MM.1S (cell line): Measurements from ENCODE around the gene GLB1L2.

ENCODE experiments used
- DNase-seq: peaks from one replicate; pipeline ENCODE4 v3.0.0-alpha.2; 2015
- H2AFZ ChIP-seq: fragments of 300-600 bp; sonication (generic); 2 replicates; pipeline ENCODE4 v1.6.0; 2016; ENCODE audit warnings: antibody characterized with exemption, low read length
- H3F3A ChIP-seq: fragments of 300-600 bp; sonication (generic); 2 replicates; pipeline ENCODE4 v1.6.1; 2016; ENCODE audit warnings: mild to moderate bottlenecking, antibody characterized with exemption, low read length, moderate library complexity, mixed read lengths; ENCODE audit not compliant: insufficient read depth
- H3K27ac ChIP-seq: fragments of 300-600 bp; sonication (generic); 2 replicates; pipeline ENCODE4 v1.5.1; 2016; ENCODE audit warnings: mild to moderate bottlenecking, low read length
- H3K27me3 ChIP-seq: fragments of 300-600 bp; sonication (generic); replicated peaks from 2 replicates; pipeline ENCODE4 v1.6.0; 2016; ENCODE audit warnings: low read length; ENCODE audit not compliant: insufficient read depth
- H3K36me3 ChIP-seq: fragments of 300-600 bp; sonication (generic); replicated peaks from 2 replicates; pipeline ENCODE4 v1.6.1; 2016; ENCODE audit warnings: mild to moderate bottlenecking, low read length, mixed read lengths; ENCODE audit not compliant: insufficient read depth
- H3K4me1 ChIP-seq: fragments of 300-600 bp; sonication (generic); 2 replicates; pipeline ENCODE4 v1.6.1; 2016; ENCODE audit warnings: low read length, mixed read lengths
- H3K4me2 ChIP-seq: fragments of 300-600 bp; sonication (generic); 2 replicates; pipeline ENCODE4 v1.6.0; 2016; ENCODE audit warnings: low read depth, low read length
- H3K4me3 ChIP-seq: fragments of 300-600 bp; sonication (generic); 2 replicates; pipeline ENCODE4 v1.5.1; 2016; ENCODE audit warnings: low read length, mixed read lengths
- H3K79me2 ChIP-seq: fragments of 300-600 bp; sonication (generic); 2 replicates; pipeline ENCODE4 v1.6.1; 2016; ENCODE audit warnings: mixed run types, low read length, mixed read lengths
- H3K9ac ChIP-seq: fragments of 300-600 bp; sonication (generic); 2 replicates; pipeline ENCODE4 v1.6.1; 2016; ENCODE audit warnings: low read length, mixed read lengths
- H3K9me2 ChIP-seq: fragments of 300-600 bp; sonication (generic); replicated peaks from 2 replicates; pipeline ENCODE4 v1.6.1; 2016; ENCODE audit warnings: mild to moderate bottlenecking, low read length, mixed read lengths; ENCODE audit not compliant: insufficient read depth
- H3K9me3 ChIP-seq: fragments of 300-600 bp; sonication (generic); replicated peaks from 2 replicates; pipeline ENCODE4 v1.6.1; 2016; ENCODE audit warnings: mild to moderate bottlenecking, low read length, mixed read lengths; ENCODE audit not compliant: insufficient read depth
- H4K20me1 ChIP-seq: fragments of 300-600 bp; sonication (generic); 2 replicates; pipeline ENCODE4 v1.6.1; 2016; ENCODE audit warnings: mild to moderate bottlenecking, low read length, moderate library complexity, mixed read lengths; ENCODE audit not compliant: insufficient read depth
- CTCF ChIP-seq: fragments of 300-600 bp; sonication (generic); IDR thresholded peaks from 2 replicates; pipeline ENCODE4 v1.5.1; 2016; ENCODE audit warnings: antibody characterized with exemption, low read length, mixed read lengths
- EZH2 ChIP-seq: fragments of 300-600 bp; sonication (generic); optimal IDR thresholded peaks from 2 replicates; pipeline ENCODE3; 2017; ENCODE audit warnings: low read depth, mild to moderate bottlenecking, antibody characterized with exemption, low read length, mixed read lengths
- EZH2phosphoT487 ChIP-seq: fragments of 300-600 bp; sonication (generic); IDR thresholded peaks from 2 replicates; pipeline ENCODE4 v1.6.1; 2018; ENCODE audit warnings: antibody characterized with exemption, low read length

The GLB1L2 gene

GRCh38 chr11:134333312-134333711 is 1.5 kb downstream of the GLB1L2 start:
- H3K36me3 ChIP-seq: no peaks in the 10 kb centered on the region
- H3K4me2 ChIP-seq: no peak overlapping the region
- H3K4me1 ChIP-seq: no peaks in the 10 kb centered on the region
- TF ChIP-seq EZH2phosphoT487 (no peak), CTCF (no peak), EZH2 (no peak)
- H3F3A ChIP-seq: no peaks in the 10 kb centered on the region
- H3K4me3 ChIP-seq: no peak overlapping the region
- DNase-seq: no peak
- no peaks in the 10 kb centered on the region for H3K27me3 ChIP-seq
- H4K20me1 ChIP-seq: no peaks in the 10 kb centered on the region
- no peaks in the 10 kb centered on the region for H3K9me3 ChIP-seq
- H3K27ac ChIP-seq: no peak overlapping the region
- H2AFZ ChIP-seq: no peak overlapping the region
- H3K9ac ChIP-seq: no peak overlapping the region
- H3K79me2 ChIP-seq: no peaks in the 10 kb centered on the region
- H3K9me2 ChIP-seq: no peaks in the 10 kb centered on the region

- no peaks in the 10 kb centered on the region for H3K9me2 ChIP-seq
- H2AFZ ChIP-seq: no peak overlapping the region
- H3K27ac ChIP-seq: no peak overlapping the region
- H3K9me3 ChIP-seq: no peaks in the 10 kb centered on the region
- H3K4me1 ChIP-seq: no peaks in the 10 kb centered on the region
- no peak overlapping the region for H3K9ac ChIP-seq
- no peaks in the 10 kb centered on the region for H4K20me1 ChIP-seq
- H3K27me3 ChIP-seq: no peaks in the 10 kb centered on the region
- DNase-seq: no peak
- no peaks in the 10 kb centered on the region for H3K79me2 ChIP-seq
- H3K4me3 ChIP-seq: no peak overlapping the region
- H3K36me3 ChIP-seq: no peaks in the 10 kb centered on the region
- H3K4me2 ChIP-seq: no peak overlapping the region
- no peaks in the 10 kb centered on the region for H3F3A ChIP-seq
- TF ChIP-seq CTCF: no peak
Measured at GRCh38 chr11:134333946-134334345, 2.2 kb downstream of the GLB1L2 start.

- H2AFZ ChIP-seq: no peak overlapping the region
- no peaks in the 10 kb centered on the region for H3K9me2 ChIP-seq
- H3K79me2 ChIP-seq: no peaks in the 10 kb centered on the region
- no peaks in the 10 kb centered on the region for H3F3A ChIP-seq
- no peak overlapping the region for H3K27ac ChIP-seq
- no peak overlapping the region for H3K4me3 ChIP-seq
- no peak for DNase-seq
- no peaks in the 10 kb centered on the region for H3K4me1 ChIP-seq
- no peaks in the 10 kb centered on the region for H4K20me1 ChIP-seq
- H3K27me3 ChIP-seq: no peaks in the 10 kb centered on the region
- no peaks in the 10 kb centered on the region for H3K9me3 ChIP-seq
- H3K4me2 ChIP-seq: no peak overlapping the region
- H3K9ac ChIP-seq: no peak overlapping the region
- no peaks in the 10 kb centered on the region for H3K36me3 ChIP-seq
- TF ChIP-seq EZH2phosphoT487: no peak
Measured at GRCh38 chr11:134334796-134335571, 3.2 kb downstream of the GLB1L2 start.

- Histone ChIP-seq H4K20me1 (no peaks in the 10 kb centered on the region), H3K9ac (no peak overlapping the region), H3K27ac (no peak overlapping the region), H3K4me3 (no peak overlapping the region), H3K36me3 (no peaks in the 10 kb centered on the region), H3K9me2 (no peaks in the 10 kb centered on the region), H3K9me3 (no peaks in the 10 kb centered on the region), H3F3A (no peaks in the 10 kb centered on the region), H3K4me2 (no peak overlapping the region), H3K27me3 (no peaks in the 10 kb centered on the region), H3K4me1 (no peaks in the 10 kb centered on the region), H2AFZ (no peak overlapping the region), H3K79me2 (no peaks in the 10 kb centered on the region)
- no peak for DNase-seq
- no peak for TF ChIP-seq EZH2
- TF ChIP-seq CTCF: no peak
- no peak for TF ChIP-seq EZH2phosphoT487
Measured at GRCh38 chr11:134337051-134337450, 5.3 kb downstream of the GLB1L2 start.
